Skeletal muscle tissue (tissue), 4 donors: Measurements from ENCODE around the gene PHACTR2. TPM values are rescaled to one million over a fixed set of nuclear protein-coding genes. Genes with fewer than 3 reads are reported as not detected.
"Not testable (repeated sequence)": the region's sequence is repeated elsewhere in the genome, so short reads cannot be mapped to it uniquely, and the experiment has no call there.

ENCODE experiments used
- H3K27ac ChIP-seq: one replicate; pipeline ENCODE4 v1.7.0; 2013; ENCODE audit warnings: mild to moderate bottlenecking, low read depth, low read length, inconsistent platforms
- H3K27me3 ChIP-seq, 3 donors: one replicate each; pipeline ENCODE4 v1.7.0; 2013; ENCODE audit warnings: low read length in 3 of 3; ENCODE audit not compliant: control insufficient read depth in 3 of 3, insufficient read depth in 3 of 3
- H3K36me3 ChIP-seq, 3 donors: one replicate each; pipeline ENCODE4 v1.7.0; 2013; ENCODE audit warnings: low read length in 3 of 3; ENCODE audit not compliant: control insufficient read depth in 3 of 3, insufficient read depth in 3 of 3
- H3K4me1 ChIP-seq, 3 donors: one replicate each; pipeline ENCODE4 v1.7.0; 2013; ENCODE audit warnings: low read length in 3 of 3, mild to moderate bottlenecking in 3 of 3; ENCODE audit not compliant: control insufficient read depth in 3 of 3, insufficient read depth in 3 of 3
- H3K4me3 ChIP-seq, 3 donors: one replicate each; pipeline ENCODE4 v1.7.0; 2013; ENCODE audit warnings: low read length in 3 of 3
- H3K9ac ChIP-seq, 3 donors: one replicate each; pipeline ENCODE4 v1.7.0; 2013; ENCODE audit warnings: low read length in 3 of 3, mild to moderate bottlenecking in 3 of 3, moderate library complexity in 2 of 3, low read depth in 1 of 3
- H3K9me3 ChIP-seq, 3 donors: one replicate each; pipeline ENCODE4 v1.7.0; 2013; ENCODE audit warnings: low read length in 3 of 3; ENCODE audit not compliant: control insufficient read depth in 3 of 3
- total RNA-seq: library from RNA; depleted of rRNA; stranded (reverse); fragments of >200 nt; gene quantifications from one replicate; pipeline ENCODE4 v1.2.3, GENCODE V29; 2014
- donor health status: Osteomylitis.

PHACTR2 gene
- total RNA-seq, 1 donor from 2014 or later = 38.1 TPM

GRCh38 chr6:143792402-143793279, 114.9 kb downstream of the PHACTR2 start:
- no peaks in the 10 kb centered on the region for H3K27me3 ChIP-seq
- H3K9ac ChIP-seq = no peak overlapping the region
- H3K9me3 ChIP-seq = peaks cover 0 to 6% (median 0%) of the 10 kb centered on the region in 3 donors
- peaks cover 10 to 29% (median 10%) of the 10 kb centered on the region in 3 donors for H3K36me3 ChIP-seq
- H3K4me1 ChIP-seq = no peaks in the 10 kb centered on the region
- no peak overlapping the region for H3K4me3 ChIP-seq
- no peak overlapping the region for H3K27ac ChIP-seq

DNA sequence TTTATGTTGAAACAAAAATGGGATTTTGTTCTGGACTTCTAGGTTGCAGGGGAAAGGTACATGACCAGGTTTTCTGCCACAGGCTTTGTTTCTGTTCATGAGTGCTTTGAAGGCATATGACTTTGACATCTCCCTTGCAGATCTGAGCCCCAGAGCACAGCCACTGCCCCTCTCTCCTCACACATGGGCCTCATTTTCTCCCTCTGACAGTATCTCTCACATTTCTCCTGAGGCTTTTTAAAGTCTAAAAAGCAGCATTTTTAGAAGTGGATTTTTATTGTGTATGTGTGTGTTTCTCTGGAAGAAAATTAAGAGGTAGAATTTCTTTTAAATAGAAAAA, 115.5 kb downstream of the PHACTR2 start:
- Histone ChIP-seq H3K4me3 (no peak overlapping the region), H3K4me1 (no peaks in the 10 kb centered on the region), H3K36me3 (peaks cover 10 to 29% (median 10%) of the 10 kb centered on the region in 3 donors), H3K27ac (no peak overlapping the region), H3K9me3 (peaks cover 0 to 6% (median 0%) of the 10 kb centered on the region in 3 donors), H3K9ac (no peak overlapping the region), H3K27me3 (no peaks in the 10 kb centered on the region)

DNA sequence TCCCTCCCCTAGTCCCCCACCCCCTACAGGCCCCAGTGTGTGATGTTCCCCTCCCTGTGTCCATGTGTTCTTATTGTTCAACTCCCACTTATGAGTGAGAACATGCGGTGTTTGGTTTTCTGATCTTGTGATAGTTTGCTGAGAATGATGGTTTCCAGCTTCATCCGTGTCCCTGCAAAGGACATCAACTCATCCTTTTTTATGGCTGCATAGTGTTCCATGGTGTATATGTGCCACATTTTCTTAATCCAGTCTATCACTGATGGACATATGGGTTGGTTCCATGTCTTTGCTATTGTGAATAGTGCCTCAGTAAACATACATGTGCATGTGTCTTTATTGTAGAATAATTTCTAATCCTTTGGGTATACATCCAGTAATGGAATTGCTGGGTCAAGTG, 118.8 kb downstream of the PHACTR2 start:
- not testable (repeated sequence) for H3K4me3 ChIP-seq, H3K27me3 ChIP-seq, H3K4me1 ChIP-seq, H3K9ac ChIP-seq, H3K27ac ChIP-seq, H3K9me3 ChIP-seq
- H3K36me3 ChIP-seq = peaks cover 0 to 15% (median 0%) of the 10 kb centered on the region in 3 donors

GRCh38 chr6:143798487-143798886, 120.7 kb downstream of the PHACTR2 start:
- not testable (repeated sequence) for H3K4me3 ChIP-seq, H3K27me3 ChIP-seq, H3K27ac ChIP-seq, H3K9me3 ChIP-seq, H3K4me1 ChIP-seq, H3K36me3 ChIP-seq, H3K9ac ChIP-seq

DNA sequence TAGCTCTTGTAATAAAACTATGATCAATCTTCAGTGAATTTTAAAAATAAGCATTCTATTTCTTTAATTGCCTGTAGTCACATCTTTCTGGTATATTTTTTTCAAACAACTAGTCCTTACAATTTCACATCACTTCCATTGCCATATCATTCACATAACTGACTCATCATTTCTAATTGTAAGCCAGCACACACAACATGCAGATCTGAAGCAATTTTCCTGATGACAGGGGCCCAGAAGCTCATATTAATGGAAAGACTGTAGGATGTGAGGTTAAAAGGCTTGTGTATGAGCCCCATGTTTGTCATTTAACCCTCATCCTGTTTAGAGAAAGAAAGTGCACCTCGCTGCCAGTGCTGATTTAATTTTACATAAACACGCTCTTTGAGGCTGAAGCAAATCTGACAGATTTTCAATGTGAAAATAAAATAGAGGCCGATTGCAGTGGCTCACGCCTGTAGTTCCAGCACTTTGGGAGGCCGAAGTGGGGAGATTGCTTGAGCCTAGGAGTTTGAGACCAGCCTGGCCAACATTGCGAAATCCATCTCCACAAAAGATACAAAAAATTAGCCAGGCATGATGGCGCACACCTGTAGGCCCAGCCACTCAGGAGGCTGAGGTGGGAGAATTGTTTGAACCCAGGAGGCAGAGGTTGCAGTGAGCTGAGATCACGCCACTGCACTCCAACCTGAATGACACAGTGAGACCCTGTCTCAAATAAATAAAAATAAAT, 125.2 kb downstream of the PHACTR2 start:
- Histone ChIP-seq H3K4me3 (no peak overlapping the region), H3K27ac (no peak overlapping the region), H3K9ac (no peak overlapping the region), H3K36me3 (peaks cover 0 to 3% (median 0%) of the 10 kb centered on the region in 3 donors), H3K9me3 (no peaks in the 10 kb centered on the region), H3K4me1 (no peaks in the 10 kb centered on the region), H3K27me3 (no peaks in the 10 kb centered on the region)

DNA sequence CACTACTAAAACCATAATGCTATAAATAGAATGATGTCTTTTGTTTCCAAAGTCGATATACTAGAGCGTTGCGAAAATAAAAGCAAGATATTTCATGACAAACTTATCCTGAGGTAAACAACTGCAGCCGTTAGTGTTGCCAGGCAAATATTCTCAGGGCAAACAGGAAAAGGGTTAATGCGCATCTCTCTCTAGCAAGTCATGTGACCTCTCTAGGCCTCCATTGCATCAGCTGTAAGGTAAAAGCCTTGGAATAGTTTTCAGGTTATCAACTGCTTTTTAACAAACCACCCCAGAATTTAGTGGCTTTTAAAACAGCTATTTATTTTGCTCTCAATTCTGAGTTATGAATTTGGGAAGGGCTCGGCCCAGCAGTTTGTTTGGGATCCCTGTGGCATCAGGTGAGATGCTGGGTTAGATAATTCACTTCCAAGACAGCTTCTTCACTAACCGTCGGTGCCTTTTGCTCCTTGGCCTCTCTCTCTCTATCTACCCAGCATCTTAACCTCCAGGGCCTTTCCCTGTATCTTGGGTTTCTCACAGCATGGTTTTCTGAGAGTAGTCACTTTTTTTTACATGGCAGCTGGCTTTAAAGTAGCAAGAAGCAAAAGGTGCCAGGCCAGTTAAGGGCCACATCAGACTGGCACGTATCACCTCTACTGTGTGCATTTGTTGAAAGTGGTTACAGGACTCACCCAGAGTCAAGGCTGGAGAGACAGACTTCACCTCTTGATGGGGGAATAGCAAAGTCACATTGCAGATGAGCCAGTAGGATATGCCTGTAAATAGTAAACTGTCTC, 126.2 kb downstream of the PHACTR2 start:
- peaks cover 0 to 3% (median 0%) of the 10 kb centered on the region in 3 donors for H3K36me3 ChIP-seq

GRCh38 chr6:143804835-143805239, 127.1 kb downstream of the PHACTR2 start:
- Histone ChIP-seq H3K9ac (no peak overlapping the region), H3K36me3 (peaks cover 0 to 3% (median 0%) of the 10 kb centered on the region in 3 donors), H3K9me3 (no peaks in the 10 kb centered on the region), H3K4me3 (no peak overlapping the region), H3K4me1 (no peaks in the 10 kb centered on the region), H3K27ac (no peak overlapping the region), H3K27me3 (no peaks in the 10 kb centered on the region)

More for the DNA sequence above, 126.2 kb downstream of the PHACTR2 start:
- Histone ChIP-seq H3K9ac (no peak overlapping the region), H3K4me1 (no peaks in the 10 kb centered on the region), H3K27ac (no peak overlapping the region), H3K9me3 (no peaks in the 10 kb centered on the region), H3K4me3 (no peak overlapping the region), H3K27me3 (no peaks in the 10 kb centered on the region)

DNA sequence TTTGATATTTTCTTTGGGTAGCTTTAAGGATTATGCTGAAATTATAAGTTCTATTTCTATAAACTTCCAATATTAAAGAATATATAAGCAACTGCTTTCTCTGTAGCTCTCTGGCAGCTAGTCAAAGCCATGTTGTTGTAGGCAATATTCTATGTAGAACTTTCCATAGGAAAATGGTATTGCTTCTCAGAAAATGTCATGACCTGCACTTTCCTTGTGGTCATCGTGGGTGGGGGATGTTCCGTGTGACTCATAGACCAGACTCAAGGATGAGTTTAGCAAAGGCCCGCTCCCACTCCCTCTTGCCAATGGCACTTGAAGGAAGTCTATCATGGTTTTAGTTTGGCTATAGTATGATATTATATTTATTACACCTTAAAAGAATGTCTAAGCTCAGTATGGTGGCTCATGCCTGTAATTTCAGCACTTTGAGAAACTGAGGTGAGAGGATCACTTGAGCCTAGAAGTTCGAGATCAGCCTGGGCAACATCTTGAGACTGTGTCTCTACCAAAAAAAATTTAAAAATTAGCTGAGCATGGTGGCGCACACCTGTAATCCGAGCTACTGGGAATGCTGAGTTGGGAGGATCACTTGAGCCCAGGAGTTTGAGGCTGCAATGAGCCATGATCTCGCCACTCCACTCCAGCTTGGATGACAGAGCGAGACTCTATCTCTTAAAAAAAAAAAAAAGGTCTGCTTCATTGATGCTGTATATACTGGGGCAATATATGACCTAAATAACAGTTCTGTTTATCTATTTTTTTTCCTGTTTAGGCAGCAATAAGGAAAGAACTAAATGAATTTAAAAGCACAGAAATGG, 128.7 kb downstream of the PHACTR2 start:
- Histone ChIP-seq H3K27ac (no peak overlapping the region), H3K36me3 (peaks cover 0 to 3% (median 0%) of the 10 kb centered on the region in 3 donors), H3K4me1 (no peaks in the 10 kb centered on the region)

DNA sequence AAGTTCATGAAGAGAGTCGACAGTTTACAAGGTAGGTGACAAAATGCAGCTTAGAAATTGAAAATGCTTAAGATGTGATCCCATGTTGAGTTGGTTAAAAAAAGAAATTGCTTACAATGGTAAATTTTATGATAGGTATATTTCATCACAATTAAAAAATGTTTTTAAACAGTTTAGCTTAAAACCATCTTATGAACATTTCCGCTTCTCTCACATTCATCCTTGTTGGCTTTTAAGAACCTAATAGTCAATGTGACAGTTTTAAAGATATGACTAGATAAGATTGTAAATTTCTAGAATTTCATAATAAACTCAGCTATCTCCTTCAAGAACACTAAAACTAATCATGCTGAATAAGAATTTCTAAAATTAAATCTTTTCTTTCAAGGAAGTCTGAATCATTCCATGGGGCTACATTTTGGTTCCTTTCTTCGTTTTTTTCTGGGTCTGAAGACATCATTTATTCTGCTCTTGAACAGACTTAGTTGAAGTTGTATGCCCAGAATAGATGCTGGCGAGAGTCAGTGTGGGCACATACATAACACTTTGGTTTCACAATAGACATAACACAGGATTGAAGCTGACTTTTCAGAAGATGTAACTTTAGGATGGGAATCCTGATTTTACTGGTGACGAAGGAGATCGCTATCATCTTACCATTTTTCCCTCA, 129.5 kb downstream of the PHACTR2 start:
- H3K27ac ChIP-seq = no peak overlapping the region
- H3K4me3 ChIP-seq = no peak overlapping the region
- H3K36me3 ChIP-seq = no peaks in the 10 kb centered on the region
- H3K27me3 ChIP-seq = no peaks in the 10 kb centered on the region
- H3K4me1 ChIP-seq = no peaks in the 10 kb centered on the region
- no peak overlapping the region for H3K9ac ChIP-seq
- no peaks in the 10 kb centered on the region for H3K9me3 ChIP-seq

More for the DNA sequence above, 128.7 kb downstream of the PHACTR2 start:
- Histone ChIP-seq H3K27me3 (no peaks in the 10 kb centered on the region), H3K4me3 (no peak overlapping the region), H3K9me3 (no peaks in the 10 kb centered on the region), H3K9ac (no peak overlapping the region)
